Stimulated activated CD4-positive, alpha-beta T cell treated with anti-CD3 and anti-CD28 coated beads, Interleukin-1b, Interleukin-23, amount 100 ng/mL, for 24 hours (primary cell): ENCODE results near the gene NRF1.
"Not testable (repeated sequence)": the region's sequence is repeated elsewhere in the genome, so short reads cannot be mapped to it uniquely, and the experiment has no call there.

Source experiments
- DNase-seq, 4 experiments: peaks; one replicate each; pipeline ENCODE4 v3.0.0-alpha.2; 2020; ENCODE audit warnings: low read depth in 4 of 4, low spot score in 1 of 4

The NRF1 gene

GRCh38 chr7:129611246-129612111, at the start of gene NRF1:
Gene NRF1 (plus strand): TSS chr7:129611720. CDS start chr7:129657352, 45,632 bp downstream.
- peak; percentile 80 to 89 (median 84) for DNase-seq

GRCh38 chr7:129566323-129566722, 45.2 kb upstream of the NRF1 start:
- DNase-seq, result not testable (repeated sequence)

- DNase-seq, result no peak
Measured at GRCh38 chr7:129567377-129567776, 44.1 kb upstream of the NRF1 start.

GRCh38 chr7:129568240-129568639, 43.3 kb upstream of the NRF1 start:
- DNase-seq, result no peak

- DNase-seq, result no peak
Measured at GRCh38 chr7:129569326-129569725, 42.2 kb upstream of the NRF1 start.

GRCh38 chr7:129569811-129570215, 41.7 kb upstream of the NRF1 start:
- no peak for DNase-seq

- DNase-seq, result no peak
Measured at GRCh38 chr7:129571201-129571600, 40.3 kb upstream of the NRF1 start.

- DNase-seq, result no peak
Measured at GRCh38 chr7:129572205-129572604, 39.3 kb upstream of the NRF1 start.

- no peak for DNase-seq
Measured at GRCh38 chr7:129574487-129574886, 37.0 kb upstream of the NRF1 start.

- DNase-seq, result no peak
Measured at GRCh38 chr7:129575699-129576098, 35.8 kb upstream of the NRF1 start.

- no peak for DNase-seq
Measured at GRCh38 chr7:129576138-129576537, 35.4 kb upstream of the NRF1 start.

- DNase-seq, result no peak
Measured at GRCh38 chr7:129578829-129579228, 32.7 kb upstream of the NRF1 start.

- DNase-seq, result not testable (repeated sequence)
Measured at GRCh38 chr7:129586179-129586578, 25.3 kb upstream of the NRF1 start.

GRCh38 chr7:129588268-129588667, 23.3 kb upstream of the NRF1 start:
- no peak for DNase-seq

- no peak for DNase-seq
Measured at GRCh38 chr7:129591868-129592267, 19.7 kb upstream of the NRF1 start.

GRCh38 chr7:129596386-129596785, 15.1 kb upstream of the NRF1 start:
- not testable (repeated sequence) for DNase-seq

- DNase-seq, result no peak
Measured at GRCh38 chr7:129597672-129598071, 13.8 kb upstream of the NRF1 start.

- DNase-seq, result no peak
Measured at GRCh38 chr7:129599174-129599573, 12.3 kb upstream of the NRF1 start.

GRCh38 chr7:129603594-129603993, 7.9 kb upstream of the NRF1 start:
- DNase-seq, result not testable (repeated sequence)

GRCh38 chr7:129604021-129604420, 7.5 kb upstream of the NRF1 start:
- DNase-seq, result not testable (repeated sequence)

GRCh38 chr7:129604713-129605437, 6.6 kb upstream of the NRF1 start:
- DNase-seq, result no peak

GRCh38 chr7:129605960-129606614, 5.4 kb upstream of the NRF1 start:
- DNase-seq, result no peak
